ENCODE data around the gene SMYD5.

- TF ChIP-seq POLR2A (IDR thresholded peaks at IDR 0.05): no peak
- TF ChIP-seq CTCF (IDR thresholded peaks at IDR 0.05 in 8 of 11, conservative IDR thresholded peaks at IDR 0.05 in 3 of 11): no peak
Observed at GRCh38 chr2:73203055-73203681, 10.9 kb upstream of the SMYD5 start.
